ENCODE data around the gene GNAS-AS1. TPM values are rescaled to one million over a fixed set of nuclear protein-coding genes. Genes with fewer than 3 reads are reported as not detected.

Gene GNAS-AS1
- total RNA-seq, 1 donor from 2014 or later, result 1.3 TPM

DNA sequence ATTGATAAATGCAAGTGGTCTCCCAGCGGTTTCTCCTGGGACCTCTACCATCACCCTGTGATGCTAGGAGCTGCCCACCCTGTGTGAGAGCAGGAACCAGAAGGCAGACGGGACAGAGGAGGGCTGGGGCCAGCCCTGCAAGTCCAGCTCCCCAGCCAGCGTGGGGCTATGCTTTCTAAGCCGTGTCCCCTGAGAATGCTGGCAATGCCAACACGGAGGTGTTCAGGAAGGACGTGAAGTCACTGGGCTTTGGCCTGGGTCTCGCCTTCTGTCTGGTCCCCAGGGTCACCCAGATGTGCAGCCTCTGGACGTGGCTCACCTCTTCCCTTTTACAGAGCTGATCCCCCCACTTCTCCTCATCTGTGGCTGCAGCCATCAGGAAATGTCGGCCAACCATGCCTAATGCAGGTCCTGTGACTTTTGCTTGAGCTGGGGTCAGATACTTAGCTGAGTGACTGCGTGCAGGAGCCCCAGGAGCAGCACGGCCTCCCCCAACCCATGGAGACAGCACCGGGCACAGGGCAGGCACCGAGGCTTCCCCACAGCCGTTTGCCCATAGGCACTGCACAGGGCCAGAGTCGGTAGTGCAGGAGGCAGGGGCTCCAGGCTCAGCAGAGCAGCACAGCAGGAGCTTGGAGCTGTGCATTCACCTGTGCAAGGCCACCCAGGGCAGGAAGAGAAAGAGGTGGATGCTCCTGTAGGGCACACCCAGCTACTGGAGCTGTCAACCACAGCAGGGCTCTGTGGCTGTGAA is 66.2 kb downstream of the GNAS-AS1 start:
- H3K4me3 ChIP-seq (ENCODE audit: low read depth, low read length), result no peak overlapping the region
- no peaks in the 10 kb centered on the region for H3K36me3 ChIP-seq (ENCODE audit: control insufficient read depth, insufficient read depth, low read length)
- H3K27me3 ChIP-seq (ENCODE audit: control insufficient read depth, insufficient read depth, low read length), result peaks cover 32% of the 10 kb centered on the region
- TF ChIP-seq CTCF (IDR thresholded peaks at IDR 0.05; ENCODE audit: insufficient read depth, low read length, poor library complexity, severe bottlenecking), result no peak
- DNase-seq (ENCODE audit: low read depth), result no peak

DNA sequence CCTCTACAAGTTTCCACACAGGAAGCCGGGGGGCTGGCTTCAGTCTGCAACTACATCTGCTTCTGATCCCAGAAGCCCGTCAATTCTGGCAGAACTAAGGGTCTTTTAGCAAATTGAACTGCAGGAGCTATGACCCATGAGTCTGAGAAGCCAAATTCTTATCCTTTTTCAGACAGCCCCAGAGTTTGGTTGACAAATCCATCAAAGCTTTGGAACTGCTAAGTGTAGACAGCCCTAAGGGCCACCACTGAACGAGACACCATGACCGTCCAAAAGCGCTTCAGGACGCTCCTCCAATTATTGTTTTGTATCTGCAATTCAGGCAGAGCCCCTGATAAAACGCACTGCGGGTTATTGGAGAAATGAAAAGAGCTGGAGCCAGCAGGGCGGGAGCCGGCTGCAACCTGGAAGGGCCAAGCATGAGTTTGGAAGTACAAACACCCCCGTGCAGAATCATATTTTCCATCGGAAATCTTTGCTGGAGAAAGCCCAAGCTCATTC is 67.1 kb downstream of the GNAS-AS1 start:
- Histone ChIP-seq H3K36me3 (ENCODE audit: control insufficient read depth, insufficient read depth, low read length) (no peaks in the 10 kb centered on the region), H3K4me3 (ENCODE audit: low read depth, low read length) (no peak overlapping the region), H3K27me3 (ENCODE audit: control insufficient read depth, insufficient read depth, low read length) (peaks cover 25% of the 10 kb centered on the region)
- no peak for DNase-seq (ENCODE audit: low read depth)
- TF ChIP-seq CTCF (IDR thresholded peaks at IDR 0.05; ENCODE audit: insufficient read depth, low read length, poor library complexity, severe bottlenecking), result no peak

DNA sequence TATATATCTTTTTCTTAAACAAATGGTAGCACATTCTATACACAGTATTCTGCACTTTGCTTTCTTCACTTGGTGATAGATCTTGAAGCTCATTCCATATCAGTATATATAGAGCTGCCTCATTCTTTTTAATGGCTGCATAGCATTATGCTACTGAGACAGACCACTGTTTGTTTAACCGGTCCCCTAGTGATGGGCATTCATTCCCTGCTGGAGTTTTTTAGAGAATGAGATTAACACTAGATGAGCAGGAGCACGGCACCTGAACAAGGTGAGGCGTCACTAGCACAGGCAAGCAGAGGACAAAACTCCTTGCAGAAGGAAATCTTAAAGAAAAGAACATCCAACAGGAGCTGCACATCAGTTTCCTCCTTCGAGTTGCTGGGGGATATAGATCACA is 69.6 kb downstream of the GNAS-AS1 start:
- Histone ChIP-seq H3K27me3 (ENCODE audit: control insufficient read depth, insufficient read depth, low read length) (peaks cover 24% of the 10 kb centered on the region), H3K36me3 (ENCODE audit: control insufficient read depth, insufficient read depth, low read length) (no peaks in the 10 kb centered on the region), H3K4me3 (ENCODE audit: low read depth, low read length) (no peak overlapping the region)
- no peak for TF ChIP-seq CTCF (IDR thresholded peaks at IDR 0.05; ENCODE audit: insufficient read depth, low read length, poor library complexity, severe bottlenecking)
- no peak for DNase-seq (ENCODE audit: low read depth)

GRCh38 chr20:58778760-58779159 is 71.9 kb downstream of the GNAS-AS1 start:
- DNase-seq (ENCODE audit: low read depth), result no peak
- no peak overlapping the region for H3K4me3 ChIP-seq (ENCODE audit: low read depth, low read length)
- TF ChIP-seq CTCF (IDR thresholded peaks at IDR 0.05; ENCODE audit: insufficient read depth, low read length, poor library complexity, severe bottlenecking), result no peak
- peaks cover 13% of the 10 kb centered on the region for H3K27me3 ChIP-seq (ENCODE audit: control insufficient read depth, insufficient read depth, low read length)
- H3K36me3 ChIP-seq (ENCODE audit: control insufficient read depth, insufficient read depth, low read length), result no peaks in the 10 kb centered on the region

- no peak for DNase-seq (ENCODE audit: low read depth)
- H3K4me3 ChIP-seq (ENCODE audit: low read depth, low read length), result no peak overlapping the region
- no peaks in the 10 kb centered on the region for H3K36me3 ChIP-seq (ENCODE audit: control insufficient read depth, insufficient read depth, low read length)
- no peak for TF ChIP-seq CTCF (IDR thresholded peaks at IDR 0.05; ENCODE audit: insufficient read depth, low read length, poor library complexity, severe bottlenecking)
- H3K27me3 ChIP-seq (ENCODE audit: control insufficient read depth, insufficient read depth, low read length), result peaks cover 8% of the 10 kb centered on the region
Measured at GRCh38 chr20:58777657-58778056, 73.0 kb downstream of the GNAS-AS1 start.

- TF ChIP-seq CTCF (IDR thresholded peaks at IDR 0.05; ENCODE audit: insufficient read depth, low read length, poor library complexity, severe bottlenecking), result no peak
- Histone ChIP-seq H3K27me3 (ENCODE audit: control insufficient read depth, insufficient read depth, low read length) (peaks cover 11% of the 10 kb centered on the region), H3K36me3 (ENCODE audit: control insufficient read depth, insufficient read depth, low read length) (no peaks in the 10 kb centered on the region), H3K4me3 (ENCODE audit: low read depth, low read length) (no peak overlapping the region)
- no peak for DNase-seq (ENCODE audit: low read depth)
Measured at GRCh38 chr20:58776109-58776508, 74.6 kb downstream of the GNAS-AS1 start.
